Kidney capillary endothelial cell (primary cell): ENCODE data around the gene LNX1.

Experiments used
- DNase-seq: peaks from one replicate; pipeline ENCODE4 v3.0.0-alpha.2; 2018; ENCODE audit warnings: low spot score

Gene LNX1

DNA sequence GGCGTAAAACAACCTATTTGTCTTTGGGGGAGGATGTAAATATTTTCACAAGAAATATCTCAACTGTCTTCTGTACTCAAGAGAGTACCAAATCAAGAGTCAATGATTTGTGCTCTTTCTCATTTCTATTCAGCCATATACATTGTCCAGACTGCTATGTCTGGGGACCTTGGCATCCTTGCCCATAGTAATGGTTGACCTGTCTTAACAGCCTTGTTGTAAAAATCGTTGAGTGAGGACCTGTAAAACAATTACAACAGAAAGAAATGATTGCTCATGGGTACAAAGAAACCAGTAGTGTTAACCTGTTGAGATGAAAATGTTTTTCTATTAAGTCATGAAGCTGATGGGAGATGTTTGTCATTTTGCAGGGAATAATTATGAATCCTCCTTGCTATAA lies 56.6 kb downstream of the LNX1 start:
- DNase-seq, result no peak

DNA sequence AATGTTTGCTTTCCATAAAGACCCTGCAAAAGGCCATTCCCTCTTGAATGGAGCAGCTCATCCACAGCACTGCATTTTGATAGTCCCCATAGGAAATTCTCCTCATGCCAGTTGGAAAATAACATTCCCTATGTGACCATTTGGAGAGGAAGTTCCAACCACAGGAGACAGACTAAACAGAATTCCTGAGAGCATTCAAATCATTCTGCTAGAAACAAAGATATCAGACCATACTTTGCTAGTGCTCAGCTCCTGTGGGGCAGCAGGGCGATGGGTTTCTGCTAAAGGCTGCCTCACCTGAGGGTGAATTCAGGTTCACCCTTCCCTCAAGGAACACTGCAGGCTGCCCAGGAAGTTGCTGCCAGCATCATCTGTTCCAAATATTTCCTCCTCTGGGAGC lies 58.8 kb downstream of the LNX1 start:
- no peak for DNase-seq

DNA sequence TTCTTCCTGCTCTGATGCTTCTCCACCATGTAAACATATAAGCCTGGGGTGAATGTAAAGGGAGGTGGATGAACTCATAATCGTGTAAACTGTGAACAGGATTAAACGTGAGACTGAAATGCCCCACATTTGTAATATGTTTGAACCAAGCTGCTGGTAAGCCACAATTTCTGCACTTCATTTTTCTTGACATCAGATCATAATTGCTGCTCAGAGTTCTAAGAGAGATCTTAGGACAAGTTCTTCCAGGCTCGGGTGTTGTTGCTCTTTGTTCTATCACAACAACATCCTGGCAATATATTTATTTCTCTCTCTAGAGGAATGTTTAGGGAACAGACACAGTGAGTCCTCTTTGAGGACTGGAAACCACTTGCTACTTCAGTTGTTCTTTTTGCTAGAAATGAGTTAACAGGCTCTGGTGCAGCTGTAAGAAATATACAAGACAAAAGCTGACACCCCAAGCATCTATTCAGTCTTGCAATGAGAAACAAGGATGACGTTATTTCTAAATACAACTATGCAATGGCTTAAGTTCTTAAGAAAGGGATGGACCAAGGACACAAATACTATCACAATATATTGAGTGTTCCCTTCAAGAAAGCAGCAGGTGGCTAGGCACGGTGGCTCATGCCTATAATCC lies 59.6 kb downstream of the LNX1 start:
- DNase-seq, result no peak

DNA sequence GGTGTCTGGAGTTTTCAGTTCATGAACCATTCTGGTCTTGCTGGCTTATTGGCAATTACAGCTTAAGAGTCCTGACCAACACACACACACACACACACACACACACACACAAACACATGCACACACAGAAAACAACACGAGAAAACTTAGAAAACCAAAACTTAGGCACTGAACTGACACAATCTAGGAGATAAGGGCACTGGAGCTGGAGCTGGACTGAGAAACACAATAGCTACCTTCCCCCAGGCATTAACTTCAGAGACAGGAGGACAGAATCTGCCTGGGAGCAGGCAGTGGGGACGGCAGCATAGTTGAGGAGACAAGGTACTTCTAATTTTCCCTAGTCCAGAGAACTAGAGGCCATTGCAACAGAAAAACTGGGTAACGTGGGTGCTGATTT lies 62.3 kb downstream of the LNX1 start:
- no peak for DNase-seq

DNA sequence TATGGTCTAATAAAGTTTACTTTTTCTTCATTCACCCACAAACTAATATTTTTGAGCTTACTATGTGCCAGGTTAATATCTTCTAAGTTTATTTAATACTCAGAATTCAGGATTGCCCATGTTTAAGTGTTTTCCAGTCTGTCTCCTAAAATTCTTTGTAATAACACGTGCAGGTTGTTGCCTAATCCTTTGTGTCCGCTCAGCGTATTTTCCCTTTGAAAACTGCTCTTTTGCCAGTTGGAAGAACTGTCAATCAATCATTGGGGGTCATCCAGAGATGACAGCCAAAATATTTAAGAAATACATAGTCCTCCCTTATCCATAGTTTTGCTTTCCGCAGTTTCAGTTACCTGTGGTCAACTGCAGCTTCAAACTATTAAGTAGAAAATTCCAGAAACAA lies 63.4 kb downstream of the LNX1 start:
- DNase-seq, result no peak

DNA sequence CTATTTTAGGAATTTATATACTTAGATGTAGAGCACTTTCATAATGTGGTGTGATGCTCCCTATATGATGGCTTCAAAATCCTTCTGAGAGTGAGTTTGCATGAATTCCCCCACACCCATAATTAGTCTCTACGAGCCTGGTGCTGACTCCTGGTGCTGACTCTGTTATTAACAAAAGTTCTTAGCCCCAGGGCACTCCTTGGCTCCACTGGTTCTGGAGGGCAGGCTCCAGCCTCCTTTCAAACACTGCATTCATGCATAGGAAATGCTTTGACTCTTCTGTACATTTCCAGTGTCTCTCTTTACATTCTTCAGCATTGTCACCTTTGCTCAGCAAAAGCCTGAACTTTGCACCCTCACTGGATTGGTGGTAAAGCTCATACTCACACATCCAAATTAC lies 64.0 kb downstream of the LNX1 start:
- no peak for DNase-seq

DNA sequence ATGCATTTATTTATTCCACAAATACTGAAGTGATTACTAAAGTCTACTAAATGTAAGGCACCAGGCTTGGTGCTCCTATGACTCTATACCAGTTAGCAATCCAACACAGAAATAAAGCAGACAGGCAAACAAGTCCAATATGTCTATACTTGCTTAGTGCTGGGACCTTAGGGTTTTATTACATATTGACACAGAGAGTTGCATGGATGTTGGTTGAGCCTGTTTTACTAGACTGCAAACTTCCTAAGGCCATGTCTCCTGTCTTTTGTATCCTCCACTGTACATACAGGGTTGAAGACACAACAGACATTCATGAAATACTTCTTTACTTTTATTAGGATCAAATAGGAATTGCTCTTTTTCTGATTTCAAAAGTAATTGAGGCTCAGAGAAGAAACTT lies 69.0 kb downstream of the LNX1 start:
- DNase-seq, result no peak

DNA sequence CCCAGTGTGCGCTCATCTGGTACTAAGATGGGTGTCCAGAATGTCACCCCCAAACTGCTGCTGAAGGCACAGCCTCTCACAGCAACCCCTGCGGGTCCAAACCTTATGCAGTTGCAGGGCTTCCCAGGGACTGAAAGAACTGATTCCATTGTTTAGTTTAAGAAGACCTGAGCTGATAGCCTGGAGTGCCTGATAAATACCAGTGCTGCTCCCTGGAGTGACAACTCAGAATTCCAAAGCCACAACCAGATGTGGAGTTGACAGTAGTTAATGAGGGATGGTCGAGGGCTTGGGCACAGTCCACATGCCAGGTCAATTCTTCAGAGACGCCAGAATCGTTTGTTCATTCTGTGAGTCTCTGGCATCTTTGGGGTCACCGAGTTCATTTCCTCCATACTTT lies 71.2 kb downstream of the LNX1 start:
- DNase-seq, result no peak

DNA sequence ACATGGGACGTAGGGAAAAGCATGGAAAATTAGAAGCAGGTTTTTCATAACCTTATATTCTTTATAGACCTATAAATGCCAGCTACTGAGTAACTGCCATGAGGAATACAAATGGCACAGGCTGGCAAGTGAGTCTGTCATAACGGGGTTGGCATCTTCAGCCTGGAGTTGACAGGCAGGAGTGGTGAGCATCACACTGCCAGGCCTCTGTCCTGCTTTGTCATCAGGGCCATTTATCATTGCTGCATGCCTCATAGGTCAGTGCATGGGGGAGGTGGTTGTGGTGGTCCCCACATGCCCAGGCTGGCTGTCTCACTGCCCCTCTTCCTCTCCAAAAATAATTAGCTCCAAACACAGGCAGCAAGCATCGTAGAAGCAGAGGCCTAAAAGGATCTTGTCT lies 72.5 kb downstream of the LNX1 start:
- DNase-seq, result no peak

DNA sequence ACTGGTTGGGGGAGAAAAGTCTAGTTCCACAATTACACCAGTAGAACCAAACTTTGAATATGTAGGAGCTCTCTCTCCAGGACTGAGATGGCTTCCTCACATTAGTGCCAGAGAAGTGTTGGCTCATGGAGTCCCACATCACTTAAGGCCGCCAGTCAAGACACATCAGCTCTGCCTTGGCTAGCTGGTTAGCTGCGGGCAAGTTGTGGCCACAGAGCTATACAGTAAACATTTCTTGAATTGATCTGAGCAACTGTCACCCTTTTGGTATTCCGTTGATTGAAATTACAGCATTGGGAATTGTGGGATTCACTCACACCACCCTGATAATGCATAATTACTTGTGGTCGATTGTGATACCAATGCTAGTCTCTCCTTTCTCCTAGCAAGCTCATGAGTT lies 76.2 kb downstream of the LNX1 start:
- no peak for DNase-seq

DNA sequence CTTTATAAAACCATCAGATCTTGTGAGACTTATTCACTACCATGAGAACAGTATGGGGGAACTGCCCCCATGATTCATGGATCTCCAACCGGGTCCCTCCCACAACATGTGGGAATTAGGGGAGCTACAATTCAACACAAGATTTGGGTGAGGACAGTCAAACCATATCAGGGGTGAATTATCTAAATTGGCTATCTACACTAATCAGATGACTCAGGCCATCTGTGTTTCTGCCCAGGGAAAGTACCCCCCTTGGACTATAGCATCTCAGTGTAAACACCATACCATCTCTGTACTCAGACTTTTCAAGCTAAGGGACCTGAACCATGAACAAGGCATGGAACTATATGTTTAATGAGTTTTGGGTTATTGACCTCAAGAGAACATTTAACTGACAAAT lies 76.8 kb downstream of the LNX1 start:
- DNase-seq, result no peak

DNA sequence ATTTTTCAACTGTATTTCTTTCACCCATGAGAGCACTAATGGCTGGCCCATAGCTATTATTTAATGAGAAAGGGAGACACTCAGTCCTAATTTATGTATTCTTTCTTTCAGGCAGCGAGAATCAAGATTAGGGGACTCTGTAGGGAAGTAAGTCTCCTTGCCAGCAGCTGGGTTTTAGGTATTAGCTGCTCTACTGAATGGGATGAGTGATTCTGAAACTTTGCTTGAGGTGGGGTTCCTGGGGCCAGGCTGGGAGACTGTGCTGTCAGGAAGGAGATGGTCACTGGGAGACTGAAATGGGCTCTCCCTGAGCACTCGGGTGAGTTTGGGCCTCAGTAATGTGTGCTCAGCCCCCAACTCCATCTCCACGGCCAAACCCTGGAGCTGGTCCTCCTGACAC lies 78.7 kb downstream of the LNX1 start:
- DNase-seq, result no peak

DNA sequence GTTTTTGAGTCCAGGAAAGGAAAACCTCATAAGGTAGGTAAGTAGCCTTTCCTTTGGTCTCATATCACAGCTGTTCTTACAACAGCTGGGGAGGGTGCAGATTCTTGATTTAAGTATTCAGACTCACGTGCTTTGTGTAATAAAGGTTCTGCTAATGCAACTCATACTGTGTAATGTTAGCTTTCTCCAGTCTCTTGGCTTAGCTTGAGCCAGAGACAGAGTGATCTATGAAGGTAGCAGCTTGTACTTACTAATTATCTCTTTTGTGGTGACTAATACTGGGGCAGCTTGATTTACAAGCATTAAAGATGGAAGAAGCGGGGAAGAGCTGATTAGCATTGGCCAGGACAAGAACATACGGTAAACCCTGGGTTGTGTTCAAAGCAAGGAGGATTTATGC lies 80.3 kb downstream of the LNX1 start:
- no peak for DNase-seq

DNA sequence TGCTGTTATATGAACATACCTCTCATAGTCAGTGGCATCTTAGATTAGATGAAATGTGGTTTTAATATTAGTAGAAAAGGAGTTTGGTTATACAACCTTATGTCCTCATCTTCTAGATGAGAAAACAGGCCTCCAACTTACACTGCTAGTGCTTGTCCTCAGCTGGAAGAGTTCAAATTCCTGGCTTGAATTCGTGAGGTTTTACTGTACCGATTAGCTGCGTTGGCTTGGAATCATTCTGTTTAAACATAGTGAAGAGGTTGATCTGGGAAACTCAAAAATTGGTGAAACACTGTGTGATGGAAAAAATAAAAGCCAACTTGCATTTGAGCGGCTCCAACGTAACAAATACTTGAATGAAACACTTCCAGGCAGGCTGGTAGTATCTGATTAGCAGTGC lies 81.0 kb downstream of the LNX1 start:
- no peak for DNase-seq

DNA sequence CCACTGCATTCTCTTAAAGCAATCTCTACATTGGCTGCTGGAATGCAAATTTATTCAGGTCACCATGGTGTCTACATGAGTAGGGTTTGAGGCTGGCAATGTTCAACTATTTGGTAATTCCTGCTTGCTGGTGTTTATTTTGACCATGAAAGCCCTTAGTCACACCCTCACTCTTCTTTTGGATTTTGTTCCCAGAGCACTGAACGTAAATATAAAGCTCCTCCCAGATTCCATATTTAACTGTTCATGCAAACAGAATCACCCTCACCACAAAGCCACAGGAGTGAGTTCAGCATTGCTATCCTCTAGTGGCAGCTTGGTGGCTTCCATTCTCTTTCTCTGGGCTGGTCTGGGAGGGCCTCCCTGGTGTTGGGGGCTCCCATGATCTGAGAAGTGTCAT lies 82.8 kb downstream of the LNX1 start:
- DNase-seq, result no peak

DNA sequence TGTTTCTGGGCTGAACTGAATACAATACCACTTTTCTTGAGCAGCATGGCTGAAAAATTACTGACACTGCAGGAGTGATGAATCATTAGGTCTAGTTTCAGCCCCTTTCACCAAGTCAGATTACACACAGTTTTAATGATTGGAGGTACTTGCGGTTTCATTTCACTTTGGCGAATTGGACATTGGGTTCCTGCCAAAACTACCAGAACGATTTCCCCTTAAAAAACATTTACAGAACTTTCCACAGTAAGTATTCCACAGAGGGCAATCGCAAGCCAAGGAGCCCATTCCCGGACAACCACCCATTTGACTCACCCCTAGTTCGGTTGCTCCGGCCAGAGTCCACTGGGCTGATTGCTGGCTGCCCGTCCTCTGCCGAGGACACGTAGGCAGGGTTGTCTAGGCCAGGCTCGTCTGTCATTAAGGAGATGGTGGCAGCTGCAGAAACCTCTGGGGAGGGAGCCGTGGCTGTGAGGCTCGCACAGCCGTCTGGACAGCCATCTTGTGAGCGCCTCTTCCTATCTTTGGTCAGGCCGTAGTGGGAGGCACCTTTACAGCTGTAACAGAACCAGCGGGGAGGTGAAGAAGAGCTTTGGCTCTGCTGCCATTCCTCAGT lies 83.5 kb downstream of the LNX1 start:
- no peak for DNase-seq

DNA sequence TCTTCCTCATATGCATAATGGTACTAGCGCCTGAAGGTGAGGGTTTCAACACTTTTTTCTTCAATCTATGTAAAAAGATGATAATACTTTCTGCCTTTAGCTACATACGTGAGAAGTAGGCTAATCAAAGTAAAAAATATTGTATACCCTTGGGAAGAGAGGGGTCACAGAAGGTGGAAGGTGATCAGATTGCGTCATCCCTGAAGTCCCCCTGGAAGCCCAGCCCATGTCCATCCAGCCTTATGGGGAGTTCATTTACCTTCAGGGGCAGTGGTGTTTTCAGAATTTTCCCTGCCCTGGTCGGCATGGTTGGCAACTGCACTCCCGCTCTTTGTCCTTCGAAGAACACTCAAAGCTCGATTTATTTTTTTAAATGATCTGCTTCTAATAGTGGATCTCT lies 84.2 kb downstream of the LNX1 start:
- DNase-seq, result no peak

DNA sequence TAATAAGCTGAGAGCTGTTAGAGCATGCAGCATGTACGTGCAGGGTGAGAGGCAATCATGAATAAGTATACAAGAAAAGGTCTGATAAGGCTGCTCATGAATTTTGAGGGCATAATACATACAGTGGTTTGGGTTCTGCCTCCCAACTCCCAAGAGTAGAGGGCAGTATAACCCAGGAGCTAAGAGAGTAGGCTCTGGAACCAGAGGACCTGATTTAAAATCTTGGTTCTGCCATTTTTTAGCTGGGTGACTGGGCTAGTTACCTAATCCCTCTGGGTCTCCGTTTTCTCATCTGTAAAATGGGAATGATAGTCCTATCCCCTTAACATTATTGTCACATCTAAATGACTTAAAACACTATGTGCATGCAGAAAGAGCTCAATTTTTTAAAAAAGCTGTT lies 85.3 kb downstream of the LNX1 start:
- no peak for DNase-seq

DNA sequence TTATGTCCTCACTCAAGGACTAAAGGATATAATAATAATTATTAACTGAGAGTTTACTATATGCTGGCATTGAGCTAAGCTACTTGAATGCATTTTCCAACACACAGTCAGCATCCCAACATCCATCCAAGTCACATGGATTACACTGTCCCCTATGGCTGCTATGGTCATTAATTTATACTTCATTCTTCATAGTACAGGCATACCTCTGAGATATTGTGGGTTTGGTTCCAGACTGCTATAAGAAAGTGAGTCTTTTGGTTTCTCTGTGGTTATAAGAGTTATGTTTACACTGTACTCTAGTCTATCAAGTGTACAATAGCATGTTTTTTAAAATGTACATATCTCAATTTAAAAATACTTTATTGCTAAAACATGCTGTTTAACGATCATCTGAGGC lies 89.2 kb downstream of the LNX1 start:
- no peak for DNase-seq

DNA sequence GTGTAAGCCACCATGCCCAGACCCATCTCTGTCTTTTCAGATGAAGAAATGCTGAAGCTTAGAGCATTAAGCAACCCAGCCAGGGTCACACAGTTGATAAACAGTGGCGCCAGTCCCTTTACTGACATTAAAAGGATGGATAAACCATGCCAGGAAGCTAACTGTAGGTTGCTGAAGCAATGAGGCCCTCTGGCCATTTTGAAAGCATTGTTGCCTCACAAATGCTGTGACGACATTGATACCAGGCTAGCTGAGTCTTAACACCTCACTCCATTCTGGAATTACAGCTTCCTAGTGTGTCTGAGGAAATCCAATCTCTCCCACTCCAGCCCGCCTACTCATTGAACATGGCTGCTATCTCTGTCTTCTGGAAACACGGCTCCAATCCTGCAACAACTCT lies 89.7 kb downstream of the LNX1 start:
- no peak for DNase-seq

DNA sequence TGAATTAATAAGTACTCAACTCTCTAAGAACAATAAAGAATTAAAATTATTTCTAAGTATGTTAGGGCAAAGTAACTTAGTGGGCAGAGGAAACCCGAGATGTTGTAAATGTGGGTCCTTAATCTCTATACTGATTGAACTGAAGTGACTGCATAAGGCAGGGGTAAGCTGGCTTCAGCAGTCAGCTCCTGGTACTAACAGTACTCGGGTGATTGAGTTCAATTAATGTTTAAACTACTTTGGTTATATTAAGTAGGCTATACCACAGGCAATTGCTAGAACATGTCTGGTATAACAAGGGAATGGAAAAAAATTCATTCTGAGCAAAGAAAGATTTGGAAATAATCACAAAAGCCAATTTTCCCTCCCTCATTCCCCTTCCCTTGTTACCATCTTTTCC lies 90.7 kb downstream of the LNX1 start:
- no peak for DNase-seq

DNA sequence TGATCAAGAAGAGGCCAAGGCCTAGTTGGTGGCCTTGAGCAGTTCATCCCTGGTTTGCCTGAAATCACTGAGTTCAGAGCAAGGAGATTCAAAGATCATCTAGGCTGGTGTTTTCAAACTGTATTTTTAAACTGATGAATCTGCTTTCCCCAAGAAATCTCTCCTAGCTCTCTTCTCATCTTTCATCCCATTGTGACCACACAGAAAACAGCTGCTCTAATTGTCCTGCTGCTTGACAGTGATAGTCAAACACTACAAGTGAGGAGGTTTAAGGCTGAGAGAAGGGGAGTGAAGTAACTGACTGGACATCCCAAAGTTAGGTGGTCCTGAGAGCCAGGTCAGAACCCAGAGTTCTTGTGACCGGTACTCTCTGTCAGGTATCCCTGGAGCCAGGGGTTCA lies 91.5 kb downstream of the LNX1 start:
- DNase-seq, result no peak

DNA sequence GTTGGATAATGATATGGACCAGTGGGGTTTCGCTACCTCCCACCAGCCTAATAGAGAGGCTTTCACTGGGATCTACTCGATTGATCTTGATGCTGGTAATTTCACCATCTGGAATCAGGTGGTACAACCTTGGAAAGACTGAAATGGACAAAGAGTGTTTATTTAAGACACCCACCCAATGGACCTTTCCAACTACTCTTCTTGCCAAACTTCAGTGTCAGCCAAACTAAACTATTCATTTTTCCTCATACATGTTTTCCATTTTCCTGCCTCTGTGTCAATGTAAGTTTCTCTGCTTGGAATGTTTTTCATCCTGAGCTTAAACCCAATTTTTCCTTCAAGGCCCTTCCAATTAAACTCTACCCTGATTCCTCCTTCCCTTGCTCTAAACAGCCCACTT lies 92.6 kb downstream of the LNX1 start:
- no peak for DNase-seq

DNA sequence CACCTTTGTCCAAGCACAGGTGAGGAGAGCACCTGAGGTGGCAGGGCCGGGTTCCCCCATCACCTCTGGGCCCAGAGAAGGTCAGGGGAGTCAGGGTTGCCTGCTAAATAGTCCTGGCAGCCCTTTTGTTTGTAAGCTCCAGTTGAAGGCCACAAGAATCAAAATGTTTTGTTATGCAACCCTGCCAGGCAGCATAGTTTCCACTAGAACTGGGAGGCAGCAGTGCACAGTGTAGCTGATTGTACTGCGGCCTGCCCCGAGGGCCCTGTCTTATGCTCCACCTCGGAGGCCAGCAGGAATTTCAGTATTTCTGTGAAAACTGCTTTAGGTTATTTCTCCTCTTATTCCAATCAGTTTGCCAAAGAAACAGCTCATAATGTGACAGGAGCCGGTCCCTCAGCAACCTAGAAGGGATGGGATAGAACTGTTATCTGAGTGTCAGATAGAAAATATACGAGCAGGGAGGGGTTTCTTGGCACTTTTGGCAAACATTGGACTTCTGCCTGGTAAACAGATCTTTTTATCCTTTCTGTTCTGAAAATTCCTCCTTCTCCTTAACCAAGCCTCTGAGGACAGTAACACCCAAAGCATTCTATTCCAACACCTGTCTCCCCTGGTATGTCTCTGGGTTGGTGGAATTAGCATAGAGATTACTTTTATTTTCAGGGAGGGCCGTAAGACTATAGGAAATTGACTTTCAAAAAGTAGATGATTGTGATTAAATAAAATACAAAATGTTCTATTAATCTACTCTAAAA lies 93.6 kb downstream of the LNX1 start:
- DNase-seq, result no peak
